ENCODE results near the gene CREB5.

DNA sequence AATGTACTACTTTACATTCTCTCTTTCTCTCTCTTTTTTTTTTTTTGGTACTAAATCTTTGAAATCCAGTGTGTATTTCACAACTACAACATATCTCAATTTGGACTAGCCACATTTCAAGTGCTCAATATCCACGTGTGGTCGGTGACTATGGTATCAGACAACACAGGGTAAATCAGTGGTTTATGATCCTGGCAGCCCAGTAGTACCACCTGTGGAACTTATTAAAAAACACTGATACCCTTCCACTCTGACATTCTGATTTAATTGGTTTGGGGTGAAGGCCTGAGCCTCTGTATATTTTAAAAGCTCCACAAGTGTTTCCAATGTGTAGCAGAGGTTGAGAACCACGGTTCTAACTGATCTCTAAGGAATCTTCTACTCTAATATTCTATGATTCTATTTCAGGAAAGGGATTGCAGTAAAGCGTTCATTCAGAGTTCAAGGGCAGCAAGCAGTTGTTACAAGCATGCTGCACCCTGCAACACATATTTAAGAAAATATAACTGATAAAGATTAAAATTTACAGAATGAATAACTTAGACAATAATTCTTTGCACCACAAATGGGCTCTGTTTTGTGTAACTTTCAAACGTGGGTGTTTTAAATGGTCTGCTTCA lies 5.1 kb downstream of the CREB5 start:
- TF ChIP-seq IKZF1 (IDR thresholded peaks at IDR 0.05) (no peak), ZNF121 (CRISPR knock-in tag; IDR thresholded peaks at IDR 0.05) (no peak), GABPA (IDR thresholded peaks at IDR 0.05; ENCODE audit: low read depth, low read length) (no peak), GABPA (CRISPR knock-in tag; IDR thresholded peaks at IDR 0.05; ENCODE audit: low read depth) (no peak), ZNF570 (CRISPR knock-in tag; IDR thresholded peaks at IDR 0.05; ENCODE audit: borderline replicate concordance) (no peak)
